CD8-positive, alpha-beta memory T cell (primary cell): ENCODE results near the gene PDZD2. TPM values are rescaled to one million over a fixed set of nuclear protein-coding genes. Genes with fewer than 3 reads are reported as not detected.
A peak's percentile ranks its signal among the peaks of the same experiment; 100 is the strongest.

Source experiments
- CTCF ChIA-PET: fragments of 350-600 bp; sonication (Branson Sonifier 250); formaldehyde crosslinking; loops from one replicate; lab custom pipeline; 2021; ENCODE audit warnings: antibody characterized with exemption; lab: Charles Lee
- POLR2A ChIA-PET: fragments of 350-600 bp; sonication (Branson Sonifier 250); formaldehyde crosslinking; loops from one replicate; lab custom pipeline; 2021; ENCODE audit warnings: antibody characterized with exemption; lab: Charles Lee
- DNase-seq, 5 donors: peaks; one replicate each; pipeline versions ENCODE4 v3.0.0 to v3.0.0-alpha.2; 2020 to 2022; ENCODE audit warnings: mixed read lengths in 1 of 5
- H3K27ac ChIP-seq: one replicate; pipeline ENCODE4 v1.7.0; 2013; ENCODE audit warnings: low read depth, mild to moderate bottlenecking, low read length, moderate library complexity
- H3K27me3 ChIP-seq: 2 replicates; pipeline ENCODE4 v1.7.0; 2013; ENCODE audit warnings: low read length, mild to moderate bottlenecking; ENCODE audit not compliant: insufficient read depth, poor library complexity, severe bottlenecking
- H3K36me3 ChIP-seq: 2 replicates; pipeline ENCODE4 v1.7.0; 2013; ENCODE audit warnings: mild to moderate bottlenecking, low read length, moderate library complexity; ENCODE audit not compliant: insufficient read depth
- H3K4me1 ChIP-seq: 2 replicates; pipeline ENCODE4 v1.7.0; 2013; ENCODE audit warnings: mild to moderate bottlenecking, low read length, moderate library complexity; ENCODE audit not compliant: insufficient read depth
- H3K4me3 ChIP-seq: 2 replicates; pipeline ENCODE4 v1.7.0; 2013; ENCODE audit warnings: mild to moderate bottlenecking, low read length
- H3K9me3 ChIP-seq: 2 replicates; pipeline ENCODE4 v1.7.0; 2013; ENCODE audit warnings: mild to moderate bottlenecking, low read length
- H3K27ac Mint-ChIP-seq, 8 donors: one replicate each; pipeline ENCODE4 v1.8.0; 2020 to 2021; ENCODE audit warnings: mixed read lengths in 8 of 8, mild to moderate bottlenecking in 6 of 8, inconsistent platforms in 3 of 8, moderate library complexity in 3 of 8
- H3K27me3 Mint-ChIP-seq, 2 donors: one replicate each; pipeline ENCODE4 v1.8.0; 2020 to 2021; ENCODE audit warnings: mixed read lengths in 2 of 2, mild to moderate bottlenecking in 1 of 2, moderate library complexity in 1 of 2
- H3K36me3 Mint-ChIP-seq, 3 donors: one replicate each; pipeline ENCODE4 v1.8.0; 2020 to 2021; ENCODE audit warnings: mixed read lengths in 3 of 3, inconsistent platforms in 1 of 3, mild to moderate bottlenecking in 1 of 3
- H3K4me1 Mint-ChIP-seq, 3 donors: one replicate each; pipeline ENCODE4 v1.8.0; 2020 to 2021; ENCODE audit warnings: mixed read lengths in 3 of 3, inconsistent platforms in 1 of 3, mild to moderate bottlenecking in 1 of 3
- H3K4me3 Mint-ChIP-seq, 7 donors: one replicate each; pipeline ENCODE4 v1.8.0; 2020 to 2021; ENCODE audit warnings: mixed read lengths in 7 of 7, mild to moderate bottlenecking in 6 of 7, moderate library complexity in 4 of 7, inconsistent platforms in 2 of 7
- H3K9me3 Mint-ChIP-seq, 5 donors: one replicate each; pipeline ENCODE4 v1.8.0; 2020 to 2022; ENCODE audit warnings: mixed read lengths in 5 of 5, mild to moderate bottlenecking in 3 of 5, moderate library complexity in 2 of 5, inconsistent platforms in 1 of 5
- polyA plus RNA-seq: library from polyadenylated mRNA; unstranded; fragments of 300-500 nt; fragmentation: Illumina TruSeq; gene quantifications from one replicate; pipeline ENCODE4 v1.2.3, GENCODE V29; 2021
- total RNA-seq, 2 experiments: library from RNA; stranded (reverse); gene quantifications; one replicate each; pipeline ENCODE4 v1.2.3, GENCODE V29; 2021

The PDZD2 gene
- total and polyA plus RNA-seq, 3 experiments from 2014 or later: 0.15 to 0.40 (median 0.27) TPM

DNA sequence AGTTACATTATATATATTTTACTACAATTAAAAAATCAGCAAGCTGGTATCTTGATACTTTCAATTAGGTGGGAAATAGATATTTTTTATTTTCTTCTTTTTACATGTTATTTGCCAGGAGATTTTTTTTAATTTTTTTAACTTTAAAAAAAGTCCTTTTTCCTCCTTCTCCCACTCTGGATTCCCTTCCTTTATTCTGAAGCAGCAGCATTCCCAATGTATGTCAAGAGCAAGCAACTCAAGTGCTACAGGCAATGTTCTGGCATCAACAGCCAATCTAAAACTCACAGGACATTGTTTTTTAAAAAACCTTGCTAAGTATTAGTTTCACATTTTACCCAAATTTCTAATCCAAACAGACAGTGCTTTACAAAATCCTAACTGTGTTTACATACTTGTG, 493.8 kb downstream of the PDZD2 start:
- no peak overlapping the region for H3K4me3 Mint-ChIP-seq
- no peaks in the 10 kb centered on the region for H3K27me3 Mint-ChIP-seq
- CTCF ChIA-PET: no interaction called here
- peak overlapping the region in 3 of 8 donors; percentile 19 to 76 (median 74) for H3K27ac Mint-ChIP-seq
- DNase-seq: no peak
- no peak overlapping the region for H3K4me3 ChIP-seq
- H3K27me3 ChIP-seq: no peaks in the 10 kb centered on the region
- POLR2A ChIA-PET: interaction anchor here (0.6 kb wide), 1 partner anchor 38 kb away, joined by 3 read pairs; no protein-coding TSS in a partner anchor
- H3K36me3 Mint-ChIP-seq: peaks cover 5 to 61% (median 28%) of the 10 kb centered on the region in 3 donors
- H3K27ac ChIP-seq: no peak overlapping the region
- H3K9me3 ChIP-seq: no peaks in the 10 kb centered on the region
- H3K4me1 ChIP-seq: no peaks in the 10 kb centered on the region
- peaks cover 8% of the 10 kb centered on the region for H3K36me3 ChIP-seq
- H3K9me3 Mint-ChIP-seq: no peaks in the 10 kb centered on the region
- H3K4me1 Mint-ChIP-seq: peaks cover 43 to 68% (median 64%) of the 10 kb centered on the region in 3 donors

DNA sequence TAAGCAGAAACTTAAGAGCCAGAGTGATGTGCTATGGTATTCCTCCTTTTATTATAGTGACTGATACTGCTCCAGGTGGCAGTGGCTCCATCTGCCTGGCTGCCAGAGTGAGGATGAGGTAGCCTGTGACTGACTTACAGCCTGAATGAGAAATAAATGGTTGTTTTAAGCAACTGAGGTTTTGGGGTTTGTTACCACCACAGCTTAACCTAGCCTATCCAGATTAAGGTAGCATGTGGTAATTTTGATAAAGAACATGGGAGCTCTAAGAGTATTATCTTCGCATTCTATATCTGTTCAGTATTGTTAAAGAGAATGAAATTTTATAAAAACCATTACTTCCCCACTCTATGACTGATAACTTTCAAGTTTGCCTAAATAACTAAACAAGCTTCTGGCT, 496.2 kb downstream of the PDZD2 start:
- no peak for DNase-seq
- Histone ChIP-seq H3K4me1 (no peaks in the 10 kb centered on the region), H3K36me3 (peaks cover 8% of the 10 kb centered on the region), H3K9me3 (no peaks in the 10 kb centered on the region), H3K27me3 (no peaks in the 10 kb centered on the region), H3K4me3 (no peak overlapping the region), H3K27ac (no peak overlapping the region)
- peak overlapping the region in 5 of 8 donors; percentile 5 to 64 (median 36) for H3K27ac Mint-ChIP-seq
- H3K27me3 Mint-ChIP-seq: no peaks in the 10 kb centered on the region
- POLR2A ChIA-PET: no interaction called here
- no peaks in the 10 kb centered on the region for H3K9me3 Mint-ChIP-seq
- peaks cover 5 to 61% (median 25%) of the 10 kb centered on the region in 3 donors for H3K36me3 Mint-ChIP-seq
- CTCF ChIA-PET: interaction anchor here (1.5 kb wide), 1 partner anchor 10 kb away, joined by 3 read pairs; no protein-coding TSS in a partner anchor
- peaks cover 44 to 61% (median 58%) of the 10 kb centered on the region in 3 donors for H3K4me1 Mint-ChIP-seq
- no peak overlapping the region for H3K4me3 Mint-ChIP-seq

DNA sequence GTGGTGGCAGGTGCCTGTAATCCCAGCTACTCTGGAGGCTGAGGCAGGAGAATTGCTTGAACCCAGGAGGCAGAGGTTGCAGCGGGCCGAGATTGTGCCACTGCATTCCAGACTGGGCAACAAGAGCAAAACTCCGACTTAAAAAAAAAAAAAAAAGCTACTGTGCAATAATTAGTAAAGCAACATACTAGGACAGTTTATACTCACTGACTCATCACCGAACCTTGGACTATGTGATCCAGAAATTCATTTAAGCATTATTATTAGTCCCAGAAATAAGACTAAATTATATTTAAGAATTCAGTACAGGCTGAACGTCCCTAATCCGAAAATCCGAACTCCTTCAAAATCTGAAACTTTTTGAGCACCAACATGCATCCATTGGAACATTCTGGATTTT, 497.4 kb downstream of the PDZD2 start:
- ChIA-PET CTCF (interaction anchor here (1.5 kb wide), 1 partner anchor 8 kb away, joined by 3 read pairs; no protein-coding TSS in a partner anchor), POLR2A (no interaction called here)
- peaks cover 8 to 59% (median 22%) of the 10 kb centered on the region in 3 donors for H3K36me3 Mint-ChIP-seq
- Histone ChIP-seq H3K27ac (no peak overlapping the region), H3K27me3 (no peaks in the 10 kb centered on the region), H3K4me3 (no peak overlapping the region), H3K9me3 (no peaks in the 10 kb centered on the region), H3K36me3 (peaks cover 8% of the 10 kb centered on the region), H3K4me1 (no peaks in the 10 kb centered on the region)
- peaks cover 38 to 56% (median 55%) of the 10 kb centered on the region in 3 donors for H3K4me1 Mint-ChIP-seq
- no peak overlapping the region for H3K4me3 Mint-ChIP-seq
- no peak overlapping the region for H3K27ac Mint-ChIP-seq
- no peak for DNase-seq
- no peaks in the 10 kb centered on the region for H3K27me3 Mint-ChIP-seq
- no peaks in the 10 kb centered on the region for H3K9me3 Mint-ChIP-seq

GRCh38 chr5:32138839-32139493, 500.0 kb downstream of the PDZD2 start:
- DNase-seq: peak in 1 of 5 donors; percentile 6

GRCh38 chr5:32143617-32144377, 504.9 kb downstream of the PDZD2 start:
- Mint-ChIP-seq H3K36me3 (peaks cover 4 to 41% (median 7%) of the 10 kb centered on the region in 3 donors), H3K27me3 (no peaks in the 10 kb centered on the region), H3K27ac (peak overlapping the region in 2 of 8 donors; percentile 29 to 39), H3K9me3 (no peaks in the 10 kb centered on the region), H3K4me3 (no peak overlapping the region), H3K4me1 (peaks cover 51 to 75% (median 68%) of the 10 kb centered on the region in 3 donors)
- Histone ChIP-seq H3K27ac (no peak overlapping the region), H3K9me3 (no peaks in the 10 kb centered on the region), H3K4me1 (peaks cover 20% of the 10 kb centered on the region), H3K36me3 (no peaks in the 10 kb centered on the region), H3K27me3 (no peaks in the 10 kb centered on the region), H3K4me3 (no peak overlapping the region)
- ChIA-PET CTCF (no interaction called here), POLR2A (no interaction called here)
- no peak for DNase-seq

More at GRCh38 chr5:32138839-32139493, 500.0 kb downstream of the PDZD2 start:
- Histone ChIP-seq H3K4me1 (no peaks in the 10 kb centered on the region), H3K9me3 (no peaks in the 10 kb centered on the region), H3K4me3 (no peak overlapping the region), H3K27me3 (no peaks in the 10 kb centered on the region), H3K36me3 (peaks cover 5% of the 10 kb centered on the region), H3K27ac (no peak overlapping the region)
- POLR2A ChIA-PET: no interaction called here
- H3K9me3 Mint-ChIP-seq: no peaks in the 10 kb centered on the region
- CTCF ChIA-PET: no interaction called here
- H3K36me3 Mint-ChIP-seq: peaks cover 9 to 51% (median 15%) of the 10 kb centered on the region in 3 donors
- no peaks in the 10 kb centered on the region for H3K27me3 Mint-ChIP-seq
- H3K4me1 Mint-ChIP-seq: peaks cover 25 to 43% (median 39%) of the 10 kb centered on the region in 3 donors
- peak overlapping the region in 5 of 8 donors; percentile 3 to 91 (median 21) for H3K27ac Mint-ChIP-seq
- H3K4me3 Mint-ChIP-seq: no peak overlapping the region

- Histone ChIP-seq H3K36me3 (no peaks in the 10 kb centered on the region), H3K27me3 (no peaks in the 10 kb centered on the region), H3K4me3 (no peak overlapping the region), H3K27ac (no peak overlapping the region), H3K4me1 (peaks cover 20% of the 10 kb centered on the region), H3K9me3 (no peaks in the 10 kb centered on the region)
- Mint-ChIP-seq H3K36me3 (peaks cover 4 to 36% (median 7%) of the 10 kb centered on the region in 3 donors), H3K9me3 (no peaks in the 10 kb centered on the region), H3K4me3 (no peak overlapping the region), H3K4me1 (peaks cover 50 to 75% (median 68%) of the 10 kb centered on the region in 3 donors), H3K27ac (peak overlapping the region in 5 of 8 donors; percentile 8 to 41 (median 33)), H3K27me3 (no peaks in the 10 kb centered on the region)
- no peak for DNase-seq
- CTCF ChIA-PET: interaction anchor here (0.9 to 1.2 kb wide), 2 partner anchors 9 to 52 kb away, joined by 3 read pairs; no protein-coding TSS in a partner anchor
- POLR2A ChIA-PET: no interaction called here
Measured at GRCh38 chr5:32144378-32145207, 505.7 kb downstream of the PDZD2 start.

DNA sequence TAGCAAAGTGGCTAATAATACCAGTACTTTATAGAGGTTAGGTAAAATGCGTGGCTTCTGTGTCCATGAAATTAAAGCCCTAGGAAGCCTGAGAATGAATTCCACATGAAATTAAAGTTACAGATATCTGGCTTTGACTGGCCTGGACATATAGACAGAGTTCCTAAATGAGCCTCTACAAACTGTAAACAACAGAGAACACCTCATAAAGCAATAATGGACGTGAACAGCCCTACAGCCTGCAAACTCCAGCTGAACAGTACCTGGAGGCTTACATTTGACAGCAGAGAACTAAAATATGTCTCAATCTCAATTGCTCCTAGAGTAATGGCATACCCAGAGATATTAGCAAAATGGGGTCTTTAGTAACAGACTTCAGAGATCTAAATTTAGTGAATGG, 506.4 kb downstream of the PDZD2 start:
- Mint-ChIP-seq H3K27me3 (no peaks in the 10 kb centered on the region), H3K36me3 (peaks cover 4 to 32% (median 6%) of the 10 kb centered on the region in 3 donors), H3K27ac (peak overlapping the region in 3 of 8 donors; percentile 29 to 41 (median 33)), H3K4me1 (peaks cover 48 to 77% (median 69%) of the 10 kb centered on the region in 3 donors), H3K9me3 (no peaks in the 10 kb centered on the region), H3K4me3 (no peak overlapping the region)
- H3K27ac ChIP-seq: no peak overlapping the region
- no peaks in the 10 kb centered on the region for H3K27me3 ChIP-seq
- DNase-seq: no peak
- ChIA-PET POLR2A (no interaction called here), CTCF (interaction anchor here (1.2 kb wide), 1 partner anchor 52 kb away, joined by 3 read pairs; no protein-coding TSS in a partner anchor)
- no peaks in the 10 kb centered on the region for H3K36me3 ChIP-seq
- peaks cover 22% of the 10 kb centered on the region for H3K4me1 ChIP-seq
- H3K9me3 ChIP-seq: no peaks in the 10 kb centered on the region
- H3K4me3 ChIP-seq: no peak overlapping the region
